OCI-LY3 (cell line): ENCODE results near the gene PPP1R12B.
"Not testable (repeated sequence)": the region's sequence is repeated elsewhere in the genome, so short reads cannot be mapped to it uniquely, and the experiment has no call there.

ENCODE experiments used
- CTCF ChIP-seq: fragments of 200-600, 300-600 bp; sonication (generic); IDR thresholded peaks from 2 replicates; pipeline ENCODE4 v1.5.1; 2014; ENCODE audit warnings: antibody characterized with exemption, low read length, low read depth
- EZH2phosphoT487 ChIP-seq: fragments of 200-600 bp; shearing (Covaris generic); IDR thresholded peaks from 2 replicates; pipeline ENCODE4 v1.6.1; 2018; ENCODE audit warnings: antibody characterized with exemption, mixed run types, low read depth

GRCh38 chr1:202489101-202489500, 140.6 kb downstream of the PPP1R12B start:
- not testable (repeated sequence) for TF ChIP-seq CTCF, EZH2phosphoT487
